ENCODE measurements around the gene IL17RD. TPM values are rescaled to one million over a fixed set of nuclear protein-coding genes. Genes with fewer than 3 reads are reported as not detected.

IL17RD gene
- 1.3 and 2.2 TPM in 2 replicates for total RNA-seq (2021)
- Bru-seq, nascent RNA = percentile 26 among the genes with signal in this experiment
- percentile 30 among the genes with signal in this experiment for BruChase-seq, experiment 1, labeled RNA remaining after a 2-hour chase
- BruChase-seq, experiment 2, labeled RNA remaining after a 6-hour chase = percentile 33 among the genes with signal in this experiment
- long read RNA-seq, full-length matches to known transcripts = 2 of 2 reads
- long read RNA-seq, partial matches to known transcripts = 0 of 2 reads
- long read RNA-seq, other reads (novel, unspliced or antisense) = 0 of 2 reads

- Histone ChIP-seq H3K36me3 (ENCODE audit: insufficient read depth, low read length, poor library complexity, severe bottlenecking) (no peaks in the 10 kb centered on the region), H3K27me3 (replicated peaks; ENCODE audit: insufficient read depth, low read depth, low read length, poor library complexity) (peaks cover 4% of the 10 kb centered on the region), H3K27ac (ENCODE audit: low read depth, low read length, poor library complexity, severe bottlenecking) (no peak within 1 kb of the TSS), H3K4me1 (ENCODE audit: insufficient read depth, low read length, poor library complexity, severe bottlenecking) (peaks cover 13% of the 10 kb centered on the region), H3K4me3 (ENCODE audit: low read depth, low read length, poor library complexity, severe bottlenecking) (peak within 1 kb of the TSS; percentile 51), H3K9me3 (ENCODE audit: low read depth, low read length, poor library complexity, severe bottlenecking) (no peaks in the 10 kb centered on the region)
- CTCF ChIA-PET = no interaction called here
- no TSS peak for BruUV-seq (replicated peaks)
- DNase-seq (ENCODE audit: low spot score) = peak; percentile 74
- intact Hi-C loops (cut with micrococcal nuclease; ENCODE audit: unreplicated experiment) = loop anchor here (5.0 kb wide), 1 partner anchor 57 kb away; no protein-coding TSS in a partner anchor
- TF ChIP-seq EZH2 (IDR thresholded peaks at IDR 0.05; ENCODE audit: borderline replicate concordance, low read depth, low read length, poor library complexity, severe bottlenecking) = no peak
- TF ChIP-seq CTCF (conservative IDR thresholded peaks at IDR 0.05; ENCODE audit: low read depth, low read length) = no peak
- POLR2A ChIA-PET (ENCODE audit: low non-redundant PET) = no interaction called here
Measured at GRCh38 chr3:57164657-57165573, at the start of gene IL17RD. IL17RD (minus strand) TSS chr3:57165353; CDS start chr3:57165286, 67 bp downstream.

- H3K9me3 ChIP-seq (ENCODE audit: low read depth, low read length, poor library complexity, severe bottlenecking) = no peaks in the 10 kb centered on the region
- no peak for TF ChIP-seq EZH2 (IDR thresholded peaks at IDR 0.05; ENCODE audit: borderline replicate concordance, low read depth, low read length, poor library complexity, severe bottlenecking)
- TF ChIP-seq CTCF (conservative IDR thresholded peaks at IDR 0.05; ENCODE audit: low read depth, low read length) = no peak
- ChIA-PET CTCF (no interaction called here), POLR2A (ENCODE audit: low non-redundant PET) (no interaction called here)
- no peaks in the 10 kb centered on the region for H3K36me3 ChIP-seq (ENCODE audit: insufficient read depth, low read length, poor library complexity, severe bottlenecking)
- no peak overlapping the region for H3K4me3 ChIP-seq (ENCODE audit: low read depth, low read length, poor library complexity, severe bottlenecking)
- no peak overlapping the region for H3K27ac ChIP-seq (ENCODE audit: low read depth, low read length, poor library complexity, severe bottlenecking)
- no TSS peak for BruUV-seq (replicated peaks)
- intact Hi-C loops (cut with micrococcal nuclease; ENCODE audit: unreplicated experiment) = no loop called here
- no peak for DNase-seq (ENCODE audit: low spot score)
- H3K4me1 ChIP-seq (ENCODE audit: insufficient read depth, low read length, poor library complexity, severe bottlenecking) = no peaks in the 10 kb centered on the region
- H3K27me3 ChIP-seq (replicated peaks; ENCODE audit: insufficient read depth, low read depth, low read length, poor library complexity) = no peaks in the 10 kb centered on the region
Measured at GRCh38 chr3:57206423-57206822, 41.3 kb upstream of the IL17RD start.

- no peak within 1 kb of the TSS for H3K27ac ChIP-seq (ENCODE audit: low read depth, low read length, poor library complexity, severe bottlenecking)
- no peaks in the 10 kb centered on the region for H3K27me3 ChIP-seq (replicated peaks; ENCODE audit: insufficient read depth, low read depth, low read length, poor library complexity)
- no peaks in the 10 kb centered on the region for H3K9me3 ChIP-seq (ENCODE audit: low read depth, low read length, poor library complexity, severe bottlenecking)
- CTCF ChIA-PET = no interaction called here
- BruUV-seq (replicated peaks) = no TSS peak
- no peaks in the 10 kb centered on the region for H3K4me1 ChIP-seq (ENCODE audit: insufficient read depth, low read length, poor library complexity, severe bottlenecking)
- no peak for TF ChIP-seq CTCF (conservative IDR thresholded peaks at IDR 0.05; ENCODE audit: low read depth, low read length)
- no peak for TF ChIP-seq EZH2 (IDR thresholded peaks at IDR 0.05; ENCODE audit: borderline replicate concordance, low read depth, low read length, poor library complexity, severe bottlenecking)
- no peak for DNase-seq (ENCODE audit: low spot score)
- H3K4me3 ChIP-seq (ENCODE audit: low read depth, low read length, poor library complexity, severe bottlenecking) = no peak within 1 kb of the TSS
- intact Hi-C loops (cut with micrococcal nuclease; ENCODE audit: unreplicated experiment) = no loop called here
- H3K36me3 ChIP-seq (ENCODE audit: insufficient read depth, low read length, poor library complexity, severe bottlenecking) = no peaks in the 10 kb centered on the region
- POLR2A ChIA-PET (ENCODE audit: low non-redundant PET) = no interaction called here
Measured at GRCh38 chr3:57199895-57200297, 34.7 kb upstream of the IL17RD start, which contains the start of gene HESX1. HESX1 (minus strand) TSS chr3:57199978; CDS start chr3:57199918, 60 bp downstream.
